Effector CD4-positive, alpha-beta T cell (primary cell): ENCODE data around the gene SIVA1.

ENCODE experiments used
- DNase-seq: peaks from one replicate; pipeline ENCODE4 v3.0.0-alpha.2; 2020

Gene SIVA1

GRCh38 chr14:104771918-104772706 is 19.2 kb downstream of the SIVA1 start:
- no peak for DNase-seq

GRCh38 chr14:104772707-104773504 is 20.0 kb downstream of the SIVA1 start:
- no peak for DNase-seq

- no peak for DNase-seq
Observed at GRCh38 chr14:104773505-104774452, 20.8 kb downstream of the SIVA1 start.

GRCh38 chr14:104774453-104775072 is 21.6 kb downstream of the SIVA1 start:
- no peak for DNase-seq

- DNase-seq: no peak
Observed at GRCh38 chr14:104775073-104775489, 22.1 kb downstream of the SIVA1 start.

- DNase-seq: no peak
Observed at GRCh38 chr14:104776481-104776880, 23.5 kb downstream of the SIVA1 start.

GRCh38 chr14:104776961-104777807 is 24.2 kb downstream of the SIVA1 start:
- DNase-seq: no peak

- no peak for DNase-seq
Observed at GRCh38 chr14:104777808-104778249, 24.9 kb downstream of the SIVA1 start.

- DNase-seq: no peak
Observed at GRCh38 chr14:104778694-104779331, 25.9 kb downstream of the SIVA1 start.

GRCh38 chr14:104779776-104780512 is 27.0 kb downstream of the SIVA1 start:
- DNase-seq: no peak

GRCh38 chr14:104780513-104781030 is 27.6 kb downstream of the SIVA1 start:
- no peak for DNase-seq

GRCh38 chr14:104781271-104782077 is 28.5 kb downstream of the SIVA1 start:
- DNase-seq: no peak

- no peak for DNase-seq
Observed at GRCh38 chr14:104782086-104782807, 29.3 kb downstream of the SIVA1 start.

GRCh38 chr14:104782808-104783139 is 29.8 kb downstream of the SIVA1 start:
- no peak for DNase-seq

GRCh38 chr14:104783484-104784217 is 30.7 kb downstream of the SIVA1 start:
- DNase-seq: no peak

- DNase-seq: no peak
Observed at GRCh38 chr14:104784218-104784568, 31.2 kb downstream of the SIVA1 start.

- DNase-seq: no peak
Observed at GRCh38 chr14:104784846-104785707, 32.1 kb downstream of the SIVA1 start.
